ENCODE measurements around the gene GAMT.

The GAMT gene

DNA sequence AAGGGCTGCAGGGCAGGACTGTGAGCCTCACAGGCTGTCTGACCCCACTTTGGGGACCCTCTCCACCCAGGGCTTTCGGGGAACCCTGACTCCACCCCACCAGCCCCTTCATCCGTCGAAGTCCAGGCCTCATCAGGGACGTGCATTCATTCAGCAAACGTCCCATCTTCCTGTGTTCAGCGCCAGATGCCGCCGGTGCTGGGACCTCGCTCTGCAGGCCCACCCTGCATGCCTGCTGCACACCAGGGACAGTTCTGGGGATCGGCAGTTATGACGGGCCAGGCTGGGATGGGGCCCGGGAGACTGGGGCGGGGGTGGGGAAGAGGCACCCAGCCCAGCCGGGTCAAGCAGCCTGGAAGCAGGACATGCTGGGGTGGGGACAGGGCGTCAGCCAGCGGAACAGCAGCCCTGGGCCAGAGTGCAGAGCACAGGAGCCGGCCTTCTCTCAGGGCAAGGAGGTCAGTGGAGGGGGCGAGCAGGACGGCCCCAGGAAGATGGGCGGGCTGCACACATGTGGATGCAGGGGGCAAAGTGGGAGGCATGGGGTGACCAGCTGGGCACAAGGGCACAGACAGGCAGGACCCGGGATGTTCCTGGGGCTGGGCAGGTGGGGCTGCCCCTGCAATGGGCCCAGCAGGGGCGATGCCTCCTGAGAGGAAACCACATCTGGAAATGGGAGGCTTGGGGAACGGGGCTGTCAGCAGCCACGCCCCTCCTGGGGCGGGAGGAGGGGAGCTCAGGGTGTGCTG is 5.1 kb downstream of the GAMT start:
- TF ChIP-seq, protein P1, sequence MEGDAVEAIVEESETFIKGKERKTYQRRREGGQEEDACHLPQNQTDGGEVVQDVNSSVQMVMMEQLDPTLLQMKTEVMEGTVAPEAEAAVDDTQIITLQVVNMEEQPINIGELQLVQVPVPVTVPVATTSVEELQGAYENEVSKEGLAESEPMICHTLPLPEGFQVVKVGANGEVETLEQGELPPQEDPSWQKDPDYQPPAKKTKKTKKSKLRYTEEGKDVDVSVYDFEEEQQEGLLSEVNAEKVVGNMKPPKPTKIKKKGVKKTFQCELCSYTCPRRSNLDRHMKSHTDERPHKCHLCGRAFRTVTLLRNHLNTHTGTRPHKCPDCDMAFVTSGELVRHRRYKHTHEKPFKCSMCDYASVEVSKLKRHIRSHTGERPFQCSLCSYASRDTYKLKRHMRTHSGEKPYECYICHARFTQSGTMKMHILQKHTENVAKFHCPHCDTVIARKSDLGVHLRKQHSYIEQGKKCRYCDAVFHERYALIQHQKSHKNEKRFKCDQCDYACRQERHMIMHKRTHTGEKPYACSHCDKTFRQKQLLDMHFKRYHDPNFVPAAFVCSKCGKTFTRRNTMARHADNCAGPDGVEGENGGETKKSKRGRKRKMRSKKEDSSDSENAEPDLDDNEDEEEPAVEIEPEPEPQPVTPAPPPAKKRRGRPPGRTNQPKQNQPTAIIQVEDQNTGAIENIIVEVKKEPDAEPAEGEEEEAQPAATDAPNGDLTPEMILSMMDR (IDR thresholded peaks at IDR 0.05): no peak
- Histone ChIP-seq H3K27me3 (peaks cover 28% of the 10 kb centered on the region), H3K36me3 (peaks cover 44% of the 10 kb centered on the region), H3K4me3 (ENCODE audit: low read depth in 1 of 2, low read length in 1 of 2) (no peak overlapping the region), H3K9me3 (no peaks in the 10 kb centered on the region), H3K4me1 (ENCODE audit: control insufficient read depth in 1 of 2, insufficient read depth in 1 of 2, low read depth in 1 of 2, low read length in 1 of 2) (peaks cover 7% of the 10 kb centered on the region in 2 experiments), H3K27ac (no peak overlapping the region)

DNA sequence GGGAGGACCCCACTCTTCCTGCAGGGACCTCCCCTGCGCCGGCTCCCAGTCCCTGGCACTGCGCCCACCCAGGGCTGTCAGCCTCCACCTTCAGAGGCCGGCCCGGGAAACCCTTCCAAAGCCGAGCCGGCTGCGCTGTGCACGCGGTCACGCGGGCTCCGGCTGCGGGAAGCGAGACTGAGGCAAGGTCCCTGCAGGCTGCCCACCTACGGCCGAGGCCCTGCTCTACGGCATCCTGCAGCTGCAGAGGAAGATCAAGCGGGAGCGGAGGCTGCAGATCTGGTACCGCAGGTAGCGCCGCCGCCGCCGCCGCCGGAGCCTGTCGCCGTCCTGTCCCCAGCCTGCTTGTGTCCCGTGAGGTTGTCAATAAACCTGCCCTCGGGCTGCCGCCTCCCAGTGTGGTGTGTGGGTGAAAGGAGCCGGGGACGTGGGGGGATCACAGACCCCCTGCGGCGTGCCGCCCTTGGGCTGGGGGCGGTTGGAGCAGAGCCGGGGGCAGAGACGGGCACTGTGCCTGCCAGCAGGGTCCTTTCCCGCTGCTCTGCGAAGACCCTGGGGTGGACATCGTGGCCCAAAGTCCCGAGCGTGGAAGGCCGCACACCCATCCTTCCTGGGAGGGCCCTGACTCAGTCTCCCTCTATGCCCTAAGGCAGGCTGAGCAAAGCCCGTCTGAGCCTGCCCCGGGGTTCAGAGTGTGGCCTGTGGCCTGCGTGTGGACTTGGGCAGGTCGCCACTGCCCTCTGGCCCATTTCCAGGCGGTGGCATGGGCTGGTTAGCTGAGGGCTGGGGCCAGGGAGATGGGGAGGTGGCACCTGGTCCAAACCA is 5.9 kb downstream of the GAMT start:
- Histone ChIP-seq H3K36me3 (peaks cover 51% of the 10 kb centered on the region), H3K4me1 (ENCODE audit: control insufficient read depth in 1 of 2, insufficient read depth in 1 of 2, low read depth in 1 of 2, low read length in 1 of 2) (no peaks in the 10 kb centered on the region), H3K27ac (no peak overlapping the region), H3K27me3 (peaks cover 20% of the 10 kb centered on the region), H3K9me3 (no peaks in the 10 kb centered on the region), H3K4me3 (ENCODE audit: low read depth in 1 of 2, low read length in 1 of 2) (no peak overlapping the region)
- TF ChIP-seq, protein P1 (IDR thresholded peaks at IDR 0.05): no peak

DNA sequence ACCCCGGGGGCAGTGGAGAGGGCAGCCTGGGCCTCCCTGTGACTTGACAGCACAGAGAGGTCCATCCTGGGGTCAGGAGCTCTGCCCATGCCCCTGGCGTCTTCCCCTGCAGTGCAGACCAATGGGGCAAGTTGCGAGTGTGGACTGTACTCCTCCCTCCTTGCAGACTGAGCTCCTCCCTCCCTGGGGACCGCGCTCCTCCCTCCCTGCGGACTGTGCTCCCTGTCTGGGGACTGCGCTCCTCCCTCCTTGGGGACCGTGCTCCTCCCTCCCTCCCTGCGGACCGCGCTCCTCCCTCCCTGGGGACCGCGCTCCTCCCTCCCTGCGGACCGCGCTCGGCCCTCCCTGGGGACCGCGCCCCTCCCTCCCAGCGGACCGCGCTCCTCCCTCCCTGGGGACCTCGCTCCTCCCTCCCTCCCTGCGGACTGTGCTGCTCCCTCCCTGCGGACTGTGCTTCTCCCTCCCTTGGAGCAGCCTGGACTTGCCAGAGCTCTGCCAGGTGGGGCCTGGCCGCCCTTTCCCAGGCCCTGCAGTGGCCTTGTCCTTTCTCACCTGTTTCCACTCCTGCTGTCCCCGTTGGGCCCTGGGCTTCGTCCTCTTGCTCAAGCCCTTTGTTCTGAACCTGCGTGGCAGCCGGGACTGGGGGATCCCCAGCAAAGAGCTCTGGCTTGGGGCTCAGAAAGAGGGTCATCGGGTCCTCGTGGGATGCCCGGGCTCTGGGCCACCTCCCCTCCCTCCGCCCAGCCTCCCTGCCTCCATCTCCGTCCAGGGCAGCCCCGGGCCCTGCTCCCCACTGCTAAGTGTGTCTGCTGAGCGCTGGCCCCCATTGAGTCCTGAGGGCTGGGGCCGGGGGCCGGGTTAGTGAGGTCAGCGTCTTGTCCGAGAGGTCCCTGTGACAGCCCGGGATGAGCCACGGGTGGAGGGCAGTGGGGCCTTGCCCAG is 6.8 kb downstream of the GAMT start:
- TF ChIP-seq, protein P1 (IDR thresholded peaks at IDR 0.05): no peak
- H3K4me1 ChIP-seq (ENCODE audit: control insufficient read depth in 1 of 2, insufficient read depth in 1 of 2, low read depth in 1 of 2, low read length in 1 of 2): no peaks in the 10 kb centered on the region
- peaks cover 12% of the 10 kb centered on the region for H3K27me3 ChIP-seq
- no peak overlapping the region for H3K27ac ChIP-seq
- H3K9me3 ChIP-seq: no peaks in the 10 kb centered on the region
- H3K36me3 ChIP-seq: peaks cover 58% of the 10 kb centered on the region
- H3K4me3 ChIP-seq (ENCODE audit: low read depth in 1 of 2, low read length in 1 of 2): no peak overlapping the region

DNA sequence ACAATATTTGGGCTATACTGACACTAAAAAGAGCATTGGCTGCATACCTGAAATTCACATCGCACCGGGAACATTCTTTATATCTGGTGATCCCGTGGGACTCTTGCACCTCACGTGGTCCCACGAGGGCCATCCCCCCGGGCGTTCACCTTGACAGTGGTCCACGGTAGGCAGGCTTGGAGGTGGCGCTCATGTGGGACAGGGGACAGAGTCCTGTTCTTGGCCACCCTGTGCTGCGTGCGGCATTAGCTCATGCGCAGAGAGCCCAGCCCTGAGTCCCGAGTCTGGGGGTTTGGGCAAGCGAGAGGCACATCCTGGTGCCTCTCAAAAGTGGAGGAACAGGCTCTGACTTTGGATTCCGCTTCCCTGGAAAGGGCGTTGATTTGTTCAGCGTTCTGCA is 7.5 kb downstream of the GAMT start:
- TF ChIP-seq, protein P1 (IDR thresholded peaks at IDR 0.05): no peak
- H3K4me1 ChIP-seq (ENCODE audit: control insufficient read depth in 1 of 2, insufficient read depth in 1 of 2, low read depth in 1 of 2, low read length in 1 of 2): no peaks in the 10 kb centered on the region
- no peaks in the 10 kb centered on the region for H3K9me3 ChIP-seq
- no peak overlapping the region for H3K27ac ChIP-seq
- peaks cover 9% of the 10 kb centered on the region for H3K27me3 ChIP-seq
- no peak overlapping the region for H3K4me3 ChIP-seq (ENCODE audit: low read depth in 1 of 2, low read length in 1 of 2)
- peaks cover 65% of the 10 kb centered on the region for H3K36me3 ChIP-seq

DNA sequence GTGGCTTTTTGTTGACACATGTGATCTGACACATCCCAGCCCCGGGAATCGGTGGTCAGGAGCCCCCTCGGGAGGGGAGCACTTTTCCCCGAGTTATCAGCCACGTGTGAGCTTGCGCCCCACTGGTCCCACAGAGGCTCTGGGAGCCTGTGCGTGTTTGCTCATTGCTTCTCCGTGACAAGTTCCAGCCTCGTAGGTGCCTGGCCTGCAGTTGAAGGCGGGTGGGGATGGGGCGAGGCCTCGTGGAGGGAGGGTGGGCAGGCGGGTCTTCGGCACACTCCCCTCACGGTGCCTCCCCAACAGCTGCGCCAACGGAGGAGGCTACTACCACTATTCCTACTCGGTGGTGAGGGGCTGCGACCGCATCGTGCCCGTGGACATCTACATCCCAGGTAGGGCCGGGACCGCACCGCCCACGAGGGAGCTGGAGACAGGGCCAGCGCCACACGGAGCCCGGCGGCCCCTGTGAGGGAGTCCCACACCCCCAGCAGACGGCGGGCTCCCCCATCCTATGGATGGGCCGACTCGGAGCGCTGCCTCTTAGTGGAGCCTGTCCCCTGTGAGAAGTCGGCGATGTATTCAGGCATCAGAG is 8.3 kb downstream of the GAMT start:
- Histone ChIP-seq H3K36me3 (peaks cover 73% of the 10 kb centered on the region), H3K9me3 (no peaks in the 10 kb centered on the region), H3K27me3 (peaks cover 9% of the 10 kb centered on the region), H3K4me1 (ENCODE audit: control insufficient read depth in 1 of 2, insufficient read depth in 1 of 2, low read depth in 1 of 2, low read length in 1 of 2) (no peaks in the 10 kb centered on the region), H3K4me3 (ENCODE audit: low read depth in 1 of 2, low read length in 1 of 2) (no peak overlapping the region), H3K27ac (no peak overlapping the region)
- TF ChIP-seq, protein P1 (IDR thresholded peaks at IDR 0.05): no peak

All from neutrophil (primary cell).